H1 (cell line): ENCODE results near the gene BPHL. TPM values are rescaled to one million over a fixed set of nuclear protein-coding genes. Genes with fewer than 3 reads are reported as not detected.

Source experiments
- CHD2 ChIP-seq: IDR thresholded peaks from 2 replicates; pipeline ENCODE4 v1.6.1; 2012; ENCODE audit warnings: low read length, improper control_type of control experiment
- FOSL1 ChIP-seq: IDR thresholded peaks from 2 replicates; pipeline ENCODE4 v1.6.1; 2011; ENCODE audit warnings: mild to moderate bottlenecking, low read depth, low read length, moderate library complexity; ENCODE audit not compliant: insufficient read depth
- HDAC6 ChIP-seq: IDR thresholded peaks from one replicate; pipeline ENCODE4 v1.7.1; 2012; ENCODE audit warnings: low read depth, mild to moderate bottlenecking, inconsistent platforms, low read length, moderate library complexity
- KDM4A ChIP-seq: IDR thresholded peaks from one replicate; pipeline ENCODE4 v1.7.1; 2012; ENCODE audit warnings: low read depth, mild to moderate bottlenecking, moderate library complexity, low read length, inconsistent platforms; ENCODE audit not compliant: severe bottlenecking
- NANOG ChIP-seq: IDR thresholded peaks from 2 replicates; pipeline ENCODE4 v1.6.1; 2011; ENCODE audit warnings: low read length, low read depth, mild to moderate bottlenecking, inconsistent platforms; ENCODE audit not compliant: insufficient read depth, poor library complexity, severe bottlenecking
- PHF8 ChIP-seq: fragments of 200-600 bp; sonication (generic); conservative IDR thresholded peaks from 2 replicates; pipeline ENCODE4 v1.7.1; 2012; ENCODE audit warnings: low read depth, mild to moderate bottlenecking, inconsistent platforms, low read length, moderate library complexity
- RAD21 ChIP-seq, 2 experiments: IDR thresholded peaks in 1 of 2; conservative IDR thresholded peaks in 1 of 2; 2 replicates each; pipeline ENCODE4 v1.6.1; 2011; ENCODE audit warnings: low read depth in 2 of 2, low read length in 2 of 2, improper control_type of control experiment in 1 of 2, inconsistent platforms in 1 of 2, mild to moderate bottlenecking in 1 of 2, moderate library complexity in 1 of 2
- polyA plus RNA-seq, 7 experiments: library from polyadenylated mRNA; depleted of rRNA in 3 of 7; stranded (reverse) in 5 of 7; unstranded in 2 of 7; fragments of >200 nt in 5 of 7; fragments of 200-250 nt in 2 of 7; gene quantifications; 1 replicate in 5 of 7; 2 replicates in 1 of 7; 4 replicates in 1 of 7; pipeline versions ENCODE4 v1.2.1 to v1.2.3, GENCODE V29; 2011 to 2013; ENCODE audit warnings: missing spikeins in 2 of 7, mixed read lengths in 2 of 7
- total RNA-seq: library from RNA; stranded (reverse); fragmentation: NEBNext Ultra II Directional; extraction: Animal tissue kit (Norgen Biotek cat#: 25700); gene quantifications from 2 replicates; pipeline ENCODE4 v1.2.1, GENCODE V29; 2021

BPHL gene
- total and polyA plus RNA-seq, 2 of the 8 experiments (the other 6 are each of a cell fraction or from before 2014, with no cell fraction given): 24.4 to 36.4 TPM

DNA sequence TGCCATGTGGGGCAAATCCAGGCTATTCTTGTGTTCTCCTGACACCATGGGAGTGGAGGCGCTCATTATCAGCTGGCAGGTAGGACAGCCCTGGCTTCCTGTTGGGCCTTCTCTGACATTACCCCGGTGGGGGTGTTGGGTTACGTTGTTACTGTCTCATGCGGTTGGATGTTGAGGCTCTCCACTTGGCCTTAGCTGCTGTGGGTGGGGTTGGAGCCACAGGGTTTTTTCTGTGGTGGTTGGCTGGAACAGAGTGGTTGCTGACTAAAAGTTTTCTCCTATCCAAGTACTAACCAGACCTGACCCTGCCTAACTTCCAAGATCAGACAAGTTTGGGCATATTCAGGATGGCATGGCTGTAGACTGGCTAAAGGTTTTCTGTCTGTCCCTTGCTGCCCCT is 30.1 kb upstream of the BPHL start (continued):
- TF ChIP-seq PHF8 (no peak), KDM4A (no peak), CHD2 (no peak), FOSL1 (no peak), RAD21 (IDR thresholded peaks at IDR 0.05 in 1 of 2, conservative IDR thresholded peaks at IDR 0.05 in 1 of 2; ENCODE audit: low read depth in 2 of 2, low read length in 2 of 2) (no peak), HDAC6 (no peak), NANOG (no peak)
